Measurements from ENCODE around the gene PIK3C2A.
"Not testable (repeated sequence)": the region's sequence is repeated elsewhere in the genome, so short reads cannot be mapped to it uniquely, and the experiment has no call there.

Gene PIK3C2A

GRCh38 chr11:17207317-17208256, at the start of gene PIK3C2A:
Gene PIK3C2A (minus strand): TSS chr11:17207986. CDS start chr11:17169741, 38,245 bp downstream.
- DNase-seq, result peak; percentile 95

GRCh38 chr11:17257196-17257595, 49.4 kb upstream of the PIK3C2A start:
- DNase-seq, result no peak

DNA sequence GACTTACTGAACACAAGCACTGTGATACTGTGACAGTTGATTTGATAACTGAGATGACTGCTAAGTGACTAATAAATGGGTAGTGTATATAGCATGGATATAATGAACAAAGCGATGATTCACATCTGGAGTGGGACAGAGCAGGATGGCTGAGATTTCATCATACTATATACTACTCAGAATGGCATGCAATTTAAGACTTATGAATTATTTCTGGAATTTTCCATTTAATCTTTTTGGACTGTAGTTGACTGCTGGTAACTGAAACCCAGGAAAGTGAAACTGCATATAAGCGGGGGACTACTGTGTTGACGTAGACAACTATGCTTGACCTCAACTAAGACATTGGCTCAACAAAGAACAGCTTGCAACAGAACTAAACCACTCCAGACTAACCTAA, 48.7 kb upstream of the PIK3C2A start:
- no peak for DNase-seq

DNA sequence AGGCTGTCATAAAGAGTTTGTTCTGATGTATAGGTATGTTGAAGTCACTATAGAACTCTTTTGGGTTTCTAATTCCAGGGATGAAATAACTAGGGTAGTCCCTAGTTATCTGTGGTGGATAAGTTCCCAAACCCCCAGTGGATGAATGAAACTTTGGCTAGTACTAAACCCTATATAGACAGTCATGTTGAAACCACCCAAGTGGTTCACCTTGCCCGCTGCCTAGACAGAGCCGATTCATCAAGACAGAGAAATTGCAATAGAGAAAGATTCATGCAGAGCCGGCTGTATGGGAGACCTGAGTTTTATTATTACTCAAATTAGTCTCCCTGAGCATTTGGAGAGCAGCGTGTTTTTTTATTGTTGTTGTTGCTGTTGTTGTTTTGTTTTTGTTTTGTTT, 44.9 kb upstream of the PIK3C2A start:
- no peak for DNase-seq

- DNase-seq, result no peak
These were observed 43.0 kb upstream of the PIK3C2A start for GRCh38 chr11:17250561-17251350.

DNA sequence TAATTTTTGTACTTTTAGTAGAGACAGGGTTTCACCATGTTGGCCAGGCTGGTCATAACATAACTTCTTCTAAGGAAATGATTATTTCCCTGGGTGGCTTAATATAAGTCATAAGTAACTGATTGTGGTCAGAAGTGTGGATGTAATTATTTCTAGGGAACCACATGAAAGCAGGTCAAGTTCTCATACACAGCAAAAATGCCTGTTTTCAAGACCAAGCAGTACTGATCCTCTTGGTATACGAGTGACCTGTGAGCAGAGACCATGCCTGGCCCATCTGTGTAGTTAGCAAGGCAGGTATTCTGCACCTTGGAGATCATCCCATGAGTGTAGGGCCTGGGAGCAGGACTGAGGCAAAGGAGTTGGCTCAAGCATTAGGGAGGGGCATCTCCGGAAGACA, 36.3 kb upstream of the PIK3C2A start:
- DNase-seq, result no peak

GRCh38 chr11:17242954-17243353, 35.2 kb upstream of the PIK3C2A start:
- not testable (repeated sequence) for DNase-seq

GRCh38 chr11:17240780-17241179, 33.0 kb upstream of the PIK3C2A start:
- DNase-seq, result no peak

- not testable (repeated sequence) for DNase-seq
These were observed 32.1 kb upstream of the PIK3C2A start for GRCh38 chr11:17239927-17240326.

DNA sequence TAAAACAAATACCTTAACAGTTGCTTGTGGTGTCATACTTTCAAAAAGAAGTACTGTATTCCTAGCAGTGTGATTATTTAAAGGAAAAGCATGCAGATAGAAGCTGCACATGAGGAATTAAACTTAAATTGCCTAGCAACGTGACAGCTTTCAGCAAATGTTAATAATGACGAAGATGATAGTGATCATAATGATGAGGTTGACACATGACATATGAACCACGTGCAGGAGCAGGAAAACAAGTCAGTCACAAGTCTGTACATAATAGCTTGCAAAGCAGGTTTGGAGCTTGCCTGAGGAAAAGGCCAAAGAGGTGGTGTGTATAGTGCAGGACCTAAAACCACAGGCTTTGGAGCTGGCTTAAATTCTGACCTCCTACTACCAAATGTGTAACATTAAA, 30.6 kb upstream of the PIK3C2A start:
- no peak for DNase-seq

GRCh38 chr11:17233101-17233500, 25.3 kb upstream of the PIK3C2A start:
- DNase-seq, result no peak

GRCh38 chr11:17230867-17231851, 23.4 kb upstream of the PIK3C2A start:
- peak; percentile 67 for DNase-seq

DNA sequence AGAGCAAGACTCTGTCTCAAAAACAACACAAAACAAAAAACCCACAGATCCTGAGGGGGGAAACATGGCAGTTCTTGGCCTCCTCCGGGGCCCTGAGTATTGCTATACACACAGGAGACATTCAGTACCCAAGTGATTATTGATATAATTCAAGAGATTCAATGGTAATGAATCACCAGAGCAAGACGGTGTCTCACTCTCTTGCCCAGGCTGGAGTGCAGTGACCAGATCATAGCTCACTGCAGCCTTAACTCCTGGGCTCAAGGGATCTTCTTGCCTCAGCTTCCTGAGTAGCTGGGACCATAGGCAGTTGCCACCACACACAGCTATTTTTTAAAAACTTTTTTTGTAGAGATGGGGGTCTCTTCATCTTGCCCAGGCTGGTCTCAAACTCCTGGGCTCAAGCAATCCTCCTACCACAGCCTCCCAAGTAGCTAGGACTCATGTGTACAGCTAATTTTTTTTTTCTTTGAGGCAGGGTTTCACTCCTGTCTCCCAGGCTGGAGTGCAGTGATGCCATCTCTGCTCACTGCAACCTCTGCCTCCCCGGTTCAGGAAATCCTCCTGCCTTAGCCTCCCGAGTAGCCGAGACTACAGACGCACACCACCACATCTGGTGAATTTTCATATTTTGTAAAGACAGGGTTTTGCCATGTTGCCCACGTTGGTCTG, 21.8 kb upstream of the PIK3C2A start:
- DNase-seq, result no peak

GRCh38 chr11:17228186-17228925, 20.6 kb upstream of the PIK3C2A start:
- not testable (repeated sequence) for DNase-seq

DNA sequence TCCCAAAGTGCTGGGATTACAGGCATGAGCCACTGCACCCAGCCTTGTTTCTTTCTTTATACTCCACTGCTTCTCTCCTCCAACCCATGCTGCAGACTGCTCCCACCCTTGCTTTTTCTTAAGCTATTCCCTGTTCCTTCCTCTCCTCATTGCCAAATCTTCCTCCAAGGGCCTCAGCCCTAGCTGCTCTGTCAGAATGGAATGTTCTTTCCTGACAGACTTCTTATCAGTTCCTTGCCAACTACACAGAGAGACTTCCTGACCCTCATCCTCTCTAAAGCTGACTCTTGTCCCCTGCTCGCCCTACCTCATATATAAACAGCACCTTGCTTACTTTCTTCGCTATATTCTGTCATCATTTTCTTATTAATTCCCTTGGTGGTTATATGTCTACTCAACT, 16.9 kb upstream of the PIK3C2A start:
- no peak for DNase-seq

GRCh38 chr11:17221968-17222367, 14.2 kb upstream of the PIK3C2A start:
- no peak for DNase-seq

GRCh38 chr11:17219016-17219415, 11.2 kb upstream of the PIK3C2A start:
- no peak for DNase-seq

DNA sequence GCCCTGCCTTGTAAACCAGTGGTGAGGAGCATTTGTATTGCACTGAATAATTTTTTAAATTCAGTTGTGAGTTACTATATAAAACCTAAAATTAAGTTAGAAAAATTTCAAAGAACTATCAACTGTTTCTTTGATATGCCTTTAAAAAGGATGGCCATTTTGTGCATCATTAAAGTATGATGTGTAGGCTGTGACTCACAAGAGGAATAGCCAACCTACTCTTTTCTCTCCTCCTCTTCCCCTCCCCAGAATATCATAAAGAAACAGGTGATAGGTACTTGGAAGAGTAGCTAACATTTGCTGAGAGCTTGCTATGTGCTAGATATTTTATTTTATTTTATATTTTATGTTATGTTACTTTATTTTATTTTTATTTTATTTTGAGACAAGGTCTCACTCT, 10.6 kb upstream of the PIK3C2A start:
- no peak for DNase-seq

- no peak for DNase-seq
These were observed 9.6 kb upstream of the PIK3C2A start for GRCh38 chr11:17217401-17217800.

DNA sequence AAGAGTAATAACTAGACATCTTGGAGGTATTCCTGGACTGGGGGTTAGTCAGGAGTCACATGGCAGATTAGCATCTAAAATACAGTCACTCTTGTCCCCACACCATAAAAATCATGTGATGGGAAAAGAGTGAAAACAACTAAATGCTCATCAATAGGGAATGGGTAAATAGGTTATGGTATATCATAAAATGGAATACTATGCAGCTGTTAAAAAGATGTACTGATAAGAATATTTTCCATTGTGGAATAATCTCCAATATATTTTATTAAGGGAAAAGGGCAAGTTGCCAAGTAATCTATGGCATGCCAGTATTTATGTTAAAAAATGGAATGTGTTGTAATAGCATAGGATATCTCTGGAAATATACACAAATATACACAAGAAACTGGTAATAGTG, 6.6 kb upstream of the PIK3C2A start:
- DNase-seq, result no peak

DNA sequence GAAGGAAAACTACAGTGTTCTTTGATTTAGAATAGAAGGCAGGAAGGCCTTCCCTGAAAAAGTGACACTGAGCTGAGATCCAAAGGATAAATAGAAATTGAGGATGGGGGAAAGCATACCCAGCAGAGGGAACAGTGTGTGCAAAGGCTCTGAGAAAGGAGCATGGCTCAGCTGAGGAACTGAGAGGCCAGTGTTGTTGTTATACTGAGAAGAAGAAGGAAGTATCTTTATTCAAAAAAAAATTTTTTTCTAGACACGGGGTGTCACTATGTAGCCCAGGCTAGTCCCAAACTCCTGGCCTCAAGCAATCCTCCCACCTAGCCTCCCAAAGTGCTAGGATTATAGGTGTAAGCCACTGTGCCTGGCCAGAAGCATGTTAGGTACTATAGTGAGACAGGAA, 3.5 kb upstream of the PIK3C2A start:
- no peak for DNase-seq

DNA sequence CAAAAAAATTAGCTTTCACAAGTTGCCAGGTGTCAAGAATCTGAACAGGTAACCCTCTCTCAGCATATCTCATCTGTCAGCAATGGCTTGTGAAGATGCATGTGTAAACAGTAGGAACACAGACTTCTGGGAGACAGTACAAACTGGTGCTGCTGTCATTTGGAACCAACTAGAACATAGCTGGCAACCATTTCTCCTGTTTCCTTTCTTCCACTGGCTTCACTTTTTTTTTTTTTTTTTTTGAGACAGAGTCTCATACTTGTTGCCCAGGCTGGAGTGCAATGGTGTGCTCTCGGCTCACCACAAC, 2.1 kb upstream of the PIK3C2A start:
- no peak for DNase-seq
